HG02759 (cell line): ENCODE measurements around the gene PLP2.

Experiments used
- ATAC-seq: cut with Tn5 transposase; IDR thresholded peaks from one replicate; pipeline ENCODE4 v1.9.1; 2021; ENCODE audit warnings: mild to moderate bottlenecking, moderate library complexity; ENCODE audit not compliant: unreplicated experiment

The PLP2 gene

DNA sequence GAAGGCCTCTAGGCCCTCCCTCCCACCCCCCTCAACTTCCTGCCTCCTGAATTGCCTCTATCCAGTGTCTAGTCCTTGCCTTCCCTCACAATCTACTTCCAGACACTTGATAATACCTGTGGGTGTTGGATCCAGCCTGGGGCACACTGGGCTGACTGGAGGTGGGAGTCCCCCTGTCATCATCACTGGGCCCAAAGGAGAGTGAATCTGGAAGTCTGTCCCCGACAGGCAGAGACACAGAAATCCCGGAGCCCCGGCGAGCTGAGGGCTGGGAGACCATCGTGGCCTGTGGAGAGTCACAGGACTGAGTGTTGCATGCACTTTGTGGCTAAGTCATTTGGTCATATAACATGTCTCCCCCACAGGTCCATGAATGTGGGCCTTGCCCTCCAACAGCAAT lies 36.7 kb downstream of the PLP2 start:
- no peak for ATAC-seq

DNA sequence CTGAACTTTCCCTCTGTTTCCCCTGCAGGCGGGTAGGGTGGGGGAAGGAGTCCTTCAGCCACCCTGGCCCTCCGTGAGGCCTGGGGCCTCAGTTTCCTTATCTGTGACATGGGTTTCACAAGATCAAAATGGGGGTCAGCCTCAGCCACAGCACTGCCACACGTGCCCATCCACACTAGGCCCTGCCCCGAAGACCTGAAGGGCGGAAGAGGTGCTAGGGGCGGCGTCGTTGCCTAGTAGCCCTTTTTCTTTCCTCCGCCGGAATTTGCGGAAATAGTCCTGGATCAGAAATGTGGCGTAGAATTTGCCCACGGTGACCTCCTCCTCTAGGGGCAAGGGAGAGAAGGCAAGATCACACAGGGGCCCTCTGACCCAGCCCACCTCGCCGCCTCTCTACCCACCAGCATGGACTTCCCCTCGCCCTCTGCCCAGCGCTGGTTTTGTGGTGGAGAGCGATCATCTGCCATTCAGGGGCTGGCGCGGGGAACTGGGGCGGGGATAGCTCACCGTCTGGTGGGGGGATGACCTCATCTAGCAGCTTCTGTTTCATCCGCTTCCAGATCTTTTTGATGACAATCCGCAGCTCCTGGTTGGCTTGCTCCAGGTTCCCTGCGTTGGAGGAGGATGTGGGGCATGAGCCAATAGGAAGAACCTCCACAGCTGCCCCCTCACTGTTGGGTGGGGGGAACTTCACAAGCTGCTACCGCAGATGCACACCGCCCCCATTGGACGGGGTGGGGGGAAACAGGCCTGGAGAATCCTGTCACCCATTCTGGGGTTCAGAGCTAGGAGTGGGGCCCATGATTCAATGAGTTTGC lies 37.9 kb downstream of the PLP2 start:
- ATAC-seq = no peak

DNA sequence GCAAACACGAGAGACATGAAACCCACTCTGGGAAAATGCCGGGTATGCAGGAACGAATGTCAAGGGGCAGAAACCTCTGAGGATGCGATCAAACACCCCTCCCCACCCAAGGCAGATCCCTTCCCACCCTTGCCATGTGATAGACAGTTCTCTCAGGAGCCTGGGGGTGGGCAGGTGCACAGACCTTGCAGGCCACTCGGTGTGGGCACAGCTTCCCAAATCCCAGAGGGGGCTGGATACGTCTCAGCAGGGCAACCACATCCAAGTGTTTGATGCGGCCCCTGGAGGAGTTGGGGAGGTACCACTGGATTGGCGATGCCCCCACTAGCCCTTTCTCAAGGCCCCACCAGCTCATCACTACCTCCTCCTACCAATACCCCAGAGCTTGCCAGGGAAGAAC lies 38.7 kb downstream of the PLP2 start:
- no peak for ATAC-seq

DNA sequence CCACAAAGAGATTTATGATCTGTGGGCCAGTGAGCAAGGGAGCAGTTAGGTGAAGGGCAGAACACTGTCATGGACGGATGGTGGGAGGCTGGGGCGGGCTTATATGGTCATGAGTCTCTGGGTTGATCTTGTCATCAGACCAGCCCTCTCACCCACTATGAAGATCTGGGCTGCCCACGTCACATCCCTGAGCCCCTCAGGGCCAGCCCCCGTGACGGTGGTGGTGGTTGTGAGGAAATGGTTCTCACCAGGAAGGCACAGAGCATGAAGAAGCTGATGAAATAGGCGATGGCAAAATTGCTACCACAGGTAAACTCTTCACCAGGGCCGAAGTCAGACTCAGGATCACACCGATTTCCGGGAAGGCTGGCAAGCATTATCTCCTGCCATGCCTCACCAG lies 39.4 kb downstream of the PLP2 start:
- ATAC-seq = no peak

DNA sequence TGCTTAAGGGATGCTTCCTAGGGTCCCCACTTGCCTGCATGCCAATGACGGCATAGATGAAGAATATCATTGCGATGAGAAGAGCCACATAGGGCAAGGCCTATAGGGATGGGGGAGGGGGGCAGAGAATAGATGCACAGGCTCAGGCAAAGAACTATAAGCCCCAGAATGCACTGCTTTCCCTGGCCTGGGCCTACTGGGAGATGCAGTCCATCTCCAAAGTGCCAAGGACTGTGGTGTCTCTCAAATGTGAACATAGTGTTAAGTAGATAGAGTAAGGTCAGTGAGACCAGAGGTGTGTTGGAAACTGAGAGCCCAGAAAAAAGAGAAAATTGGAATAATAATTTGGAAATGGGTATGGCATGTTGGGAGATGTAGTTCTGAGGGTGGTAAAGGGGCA lies 40.5 kb downstream of the PLP2 start:
- no peak for ATAC-seq

DNA sequence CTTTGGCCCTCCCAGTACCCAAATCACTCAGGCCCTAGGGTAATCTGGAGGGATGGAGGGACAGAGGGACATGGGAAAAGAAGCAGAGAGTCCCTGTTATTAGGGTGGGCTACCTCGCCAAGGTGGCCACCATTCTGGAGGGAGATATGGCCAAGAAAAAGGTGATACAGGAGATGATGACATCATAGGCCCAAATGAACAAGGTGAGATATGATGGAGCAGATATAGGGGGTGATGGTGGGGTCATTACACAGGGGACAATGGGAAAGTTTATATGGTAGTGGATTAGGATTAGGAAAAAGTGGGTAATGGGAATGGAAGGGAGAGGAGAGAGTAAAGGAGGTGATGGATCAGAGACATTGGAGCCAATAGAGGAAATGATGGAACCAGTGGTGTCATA lies 41.2 kb downstream of the PLP2 start:
- no peak for ATAC-seq

DNA sequence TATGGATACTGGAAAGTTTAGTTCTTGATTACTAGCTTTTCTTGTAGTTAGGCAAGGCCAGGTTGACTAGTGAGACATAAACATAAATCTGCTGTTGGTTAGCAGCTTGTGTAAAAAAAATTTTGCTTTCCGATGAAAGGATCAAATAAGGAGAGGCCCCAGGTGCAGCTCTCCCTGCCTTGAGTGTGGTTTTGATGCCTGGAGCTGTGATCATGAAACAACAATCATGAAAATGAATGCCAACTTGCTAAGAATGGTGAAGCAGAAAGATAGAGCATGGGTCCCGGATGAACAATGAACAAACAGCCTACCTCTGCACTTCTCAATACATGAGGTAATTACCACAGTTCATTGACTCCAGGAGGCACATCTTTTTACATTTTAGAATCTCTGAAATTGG lies 42.7 kb downstream of the PLP2 start:
- no peak for ATAC-seq

DNA sequence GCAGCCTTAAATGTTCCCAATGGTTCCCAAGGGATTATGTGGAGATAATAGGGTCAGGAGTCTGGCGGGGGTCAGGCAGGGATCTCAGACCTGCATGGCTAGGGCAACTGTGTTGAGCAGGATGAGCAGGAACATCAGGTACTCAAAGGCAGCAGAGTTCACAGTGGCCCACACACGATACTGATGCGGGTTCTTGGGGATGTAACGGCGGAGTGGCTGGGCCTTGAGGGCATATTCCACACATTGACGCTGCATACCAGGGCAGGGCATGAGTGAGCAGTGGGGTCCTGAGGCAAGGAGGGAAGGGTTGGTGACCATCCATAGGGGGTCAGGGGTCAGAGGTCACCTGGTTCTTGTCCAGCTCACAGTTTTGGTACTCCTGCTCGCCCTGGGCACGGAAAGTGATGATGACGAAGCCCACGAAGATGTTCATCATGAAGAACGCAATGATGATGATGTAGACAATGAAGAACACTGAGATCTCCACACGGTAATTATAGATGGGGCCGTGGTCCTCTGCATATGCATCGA lies 43.4 kb downstream of the PLP2 start:
- ATAC-seq = no peak

DNA sequence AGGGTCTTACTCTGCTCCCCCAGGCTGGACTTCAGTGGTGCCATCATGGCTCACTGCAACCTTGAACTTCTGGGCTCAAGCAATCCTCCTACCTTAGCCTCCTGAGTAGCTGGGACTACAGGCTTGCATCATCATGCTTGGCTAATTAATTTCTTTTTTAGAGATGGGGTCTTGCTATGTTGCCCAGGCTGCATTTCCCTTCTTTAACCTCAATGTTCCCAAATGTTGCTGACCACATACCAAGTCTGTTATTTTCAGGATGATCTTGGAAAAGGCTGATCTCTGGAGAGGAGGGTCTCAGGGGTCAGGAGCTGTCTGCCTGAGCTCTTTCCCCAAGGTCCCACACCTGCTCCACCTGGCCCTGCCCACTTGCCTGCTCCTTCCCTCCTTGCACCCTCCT lies 48.4 kb downstream of the PLP2 start:
- ATAC-seq = no peak

DNA sequence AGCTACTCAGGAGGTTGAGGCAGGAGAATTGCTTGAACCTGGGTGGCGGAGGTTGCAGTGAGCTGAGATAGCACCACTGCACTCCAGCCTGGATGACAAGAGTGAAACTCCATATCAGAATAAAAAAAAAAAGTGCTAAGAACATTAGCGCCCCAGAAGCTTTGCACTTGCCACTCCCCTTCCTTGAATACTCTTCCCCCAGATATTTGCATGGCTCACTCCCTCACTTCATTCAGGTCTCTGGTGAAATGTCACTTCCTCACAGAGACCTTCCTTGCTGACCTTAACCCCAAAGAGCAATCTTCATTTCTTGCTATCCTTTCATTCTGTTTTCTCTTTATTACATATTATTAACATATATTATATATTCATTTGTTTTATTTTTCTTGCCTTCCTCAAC lies 50.2 kb downstream of the PLP2 start:
- ATAC-seq = no peak
